GM23338 (cell line): ENCODE data around the gene CFAP77.

Experiments used
- CREB1 ChIP-seq: fragments of 250-450 bp; sonication (Bioruptor Pico); IDR thresholded peaks from 2 replicates; pipeline ENCODE4 v1.5.0; 2020; ENCODE audit warnings: low read depth, mild to moderate bottlenecking, moderate library complexity
- EZH2phosphoT487 ChIP-seq: fragments of 200-600 bp; sonication (generic); IDR thresholded peaks from one replicate; pipeline ENCODE4 v1.8.1; 2018; ENCODE audit warnings: antibody characterized with exemption; ENCODE audit not compliant: unreplicated experiment
- JUNB ChIP-seq: IDR thresholded peaks from one replicate; pipeline ENCODE4 v1.6.1; 2016; ENCODE audit warnings: antibody characterized with exemption; ENCODE audit not compliant: unreplicated experiment
- POLR2AphosphoS5 ChIP-seq: IDR thresholded peaks from 2 replicates; pipeline ENCODE4 v1.6.1; 2016; ENCODE audit warnings: antibody characterized with exemption, low read depth
- TF ChIP-seq, protein P1 (sequence below), 2 experiments: fragments of 200-600 bp in 1 of 2; sonication (generic) in 1 of 2; conservative IDR thresholded peaks; 2 replicates each; pipeline versions ENCODE4 v1.5.1 to v1.6.1; 2016 to 2017; ENCODE audit warnings: antibody characterized with exemption in 2 of 2, low read depth in 2 of 2, mild to moderate bottlenecking in 2 of 2, moderate library complexity in 1 of 2

DNA sequence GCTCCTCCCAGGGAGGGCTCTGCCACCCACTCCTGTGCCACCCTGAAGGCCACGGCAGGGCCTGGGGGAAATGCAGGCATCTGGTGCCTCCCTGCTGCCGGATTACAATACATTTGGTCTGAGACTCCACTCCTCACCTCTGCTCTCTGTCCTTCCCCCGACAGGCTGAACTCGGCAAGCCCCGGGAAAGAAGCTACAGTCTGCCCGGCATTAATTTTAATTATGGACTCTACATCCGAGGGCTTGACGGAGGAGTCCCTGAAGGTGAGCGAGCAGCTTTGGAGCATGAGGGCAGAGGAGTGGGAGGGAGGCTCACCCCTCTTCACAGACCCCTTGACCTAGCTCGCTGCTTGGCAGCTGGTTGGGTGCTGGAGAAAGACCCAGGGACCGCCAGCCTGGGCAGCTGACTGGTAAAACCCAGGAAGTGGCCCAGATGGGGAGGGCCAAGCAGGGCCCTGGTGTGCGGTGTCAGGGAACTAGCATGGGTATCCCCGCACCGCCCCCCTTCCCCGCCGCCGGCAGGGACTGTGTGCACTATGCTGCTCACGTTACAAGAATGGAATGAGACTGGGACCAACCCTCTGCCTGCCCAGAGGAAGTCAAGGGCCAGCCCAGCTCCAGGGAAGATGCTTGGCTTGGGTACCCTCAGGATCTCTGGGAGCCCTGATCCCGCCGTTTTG lies 88.7 kb downstream of the CFAP77 start:
- TF ChIP-seq, protein P1, sequence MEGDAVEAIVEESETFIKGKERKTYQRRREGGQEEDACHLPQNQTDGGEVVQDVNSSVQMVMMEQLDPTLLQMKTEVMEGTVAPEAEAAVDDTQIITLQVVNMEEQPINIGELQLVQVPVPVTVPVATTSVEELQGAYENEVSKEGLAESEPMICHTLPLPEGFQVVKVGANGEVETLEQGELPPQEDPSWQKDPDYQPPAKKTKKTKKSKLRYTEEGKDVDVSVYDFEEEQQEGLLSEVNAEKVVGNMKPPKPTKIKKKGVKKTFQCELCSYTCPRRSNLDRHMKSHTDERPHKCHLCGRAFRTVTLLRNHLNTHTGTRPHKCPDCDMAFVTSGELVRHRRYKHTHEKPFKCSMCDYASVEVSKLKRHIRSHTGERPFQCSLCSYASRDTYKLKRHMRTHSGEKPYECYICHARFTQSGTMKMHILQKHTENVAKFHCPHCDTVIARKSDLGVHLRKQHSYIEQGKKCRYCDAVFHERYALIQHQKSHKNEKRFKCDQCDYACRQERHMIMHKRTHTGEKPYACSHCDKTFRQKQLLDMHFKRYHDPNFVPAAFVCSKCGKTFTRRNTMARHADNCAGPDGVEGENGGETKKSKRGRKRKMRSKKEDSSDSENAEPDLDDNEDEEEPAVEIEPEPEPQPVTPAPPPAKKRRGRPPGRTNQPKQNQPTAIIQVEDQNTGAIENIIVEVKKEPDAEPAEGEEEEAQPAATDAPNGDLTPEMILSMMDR (conservative IDR thresholded peaks at IDR 0.05; ENCODE audit: low read depth in 2 of 2): no peak
- TF ChIP-seq CREB1 (CRISPR knock-in tag) (no peak), EZH2phosphoT487 (no peak), POLR2AphosphoS5 (no peak), JUNB (no peak)
